D341Med (cell line): ENCODE measurements around the gene ZFP57.

Source experiments
- DNase-seq: peaks from one replicate; pipeline ENCODE4 v3.0.0; 2012; ENCODE audit warnings: low spot score

ZFP57 gene

GRCh38 chr6:29655658-29656057 lies 25.3 kb downstream of the ZFP57 start:
- no peak for DNase-seq

DNA sequence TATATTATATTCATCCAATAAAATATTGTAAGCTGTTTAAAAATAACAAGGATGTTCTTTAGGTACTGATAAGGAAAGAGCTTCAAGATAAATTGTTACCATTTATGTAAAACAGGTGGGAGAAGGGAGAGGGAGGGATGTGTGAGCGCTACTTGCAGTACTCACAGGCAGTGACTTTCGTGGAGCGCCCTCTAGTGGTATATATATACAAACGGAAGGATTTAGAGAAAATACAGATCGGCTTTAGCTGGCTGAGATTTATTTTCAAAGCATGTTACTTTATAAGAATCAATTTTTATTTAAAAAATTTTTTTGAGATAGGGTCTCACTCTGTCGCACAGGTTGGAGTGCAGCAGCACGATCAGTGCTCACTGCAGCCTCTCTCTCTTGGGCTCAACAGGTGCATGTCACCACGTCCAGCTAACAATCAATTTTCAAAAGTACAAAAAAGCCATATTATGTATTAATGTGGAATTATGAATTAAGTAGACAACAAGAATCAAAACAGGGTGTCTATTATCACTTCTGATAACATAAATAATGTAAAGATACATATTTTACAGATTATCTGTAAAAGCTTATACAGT lies 27.4 kb downstream of the ZFP57 start:
- DNase-seq, result peak; percentile 64

DNA sequence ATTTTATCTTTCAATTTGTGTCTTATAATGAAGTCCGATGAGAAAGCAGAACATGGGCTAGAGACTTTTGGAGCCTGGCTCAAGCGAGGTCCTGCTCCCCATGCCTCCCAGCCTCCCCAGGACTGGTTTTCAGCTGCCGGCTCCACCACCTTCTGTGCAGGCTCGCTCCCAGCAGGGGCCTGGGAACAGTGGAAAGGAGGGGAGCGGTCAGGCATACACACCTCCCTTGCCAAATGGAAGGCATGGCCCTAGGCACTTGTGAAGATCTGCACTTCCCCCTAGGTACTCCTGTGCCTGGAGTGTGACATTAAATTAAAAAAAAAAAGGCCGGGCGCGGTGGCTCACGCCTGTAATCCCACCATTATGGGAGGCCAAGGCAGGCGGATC lies 28.8 kb downstream of the ZFP57 start:
- DNase-seq, result no peak

DNA sequence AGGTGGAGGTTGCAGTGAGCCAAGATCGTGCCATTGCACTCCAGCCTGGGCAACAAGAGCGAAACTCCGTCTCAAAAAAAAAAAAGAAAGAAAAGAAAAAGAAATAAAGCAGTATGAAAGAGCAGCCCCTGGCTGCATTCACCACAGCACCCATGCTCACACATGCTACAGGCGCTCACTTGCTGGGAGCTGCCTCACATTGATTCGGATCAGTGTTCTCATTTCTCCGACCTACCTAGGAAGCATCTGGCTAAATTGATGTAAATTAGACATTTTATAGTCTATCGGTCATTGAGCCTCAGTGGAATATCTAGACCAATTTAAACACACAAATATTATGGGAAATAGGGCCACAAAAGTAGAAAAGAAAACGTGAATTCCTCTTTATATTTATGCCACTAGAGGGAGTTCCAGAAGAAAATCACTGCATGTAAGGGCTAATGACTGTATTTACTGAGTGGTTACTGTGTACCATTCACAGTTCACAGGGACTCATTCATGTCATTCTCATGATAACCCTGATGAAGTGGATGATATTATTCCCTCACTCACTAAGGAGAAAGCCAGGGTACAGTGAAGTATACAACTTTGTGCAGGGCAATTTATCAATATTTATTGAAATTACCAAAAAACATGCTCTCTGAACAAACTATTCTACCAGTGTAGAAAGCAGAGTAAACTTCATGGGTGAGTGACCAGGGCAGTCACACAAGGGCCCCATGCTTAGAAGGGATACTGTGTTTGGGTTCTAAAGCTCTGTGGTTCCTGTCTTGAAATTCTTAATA lies 29.3 kb downstream of the ZFP57 start:
- no peak for DNase-seq

- peak; percentile 94 for DNase-seq
Measured at GRCh38 chr6:29649701-29650673, 31.0 kb downstream of the ZFP57 start.

GRCh38 chr6:29647927-29648642 lies 32.9 kb downstream of the ZFP57 start:
- no peak for DNase-seq

DNA sequence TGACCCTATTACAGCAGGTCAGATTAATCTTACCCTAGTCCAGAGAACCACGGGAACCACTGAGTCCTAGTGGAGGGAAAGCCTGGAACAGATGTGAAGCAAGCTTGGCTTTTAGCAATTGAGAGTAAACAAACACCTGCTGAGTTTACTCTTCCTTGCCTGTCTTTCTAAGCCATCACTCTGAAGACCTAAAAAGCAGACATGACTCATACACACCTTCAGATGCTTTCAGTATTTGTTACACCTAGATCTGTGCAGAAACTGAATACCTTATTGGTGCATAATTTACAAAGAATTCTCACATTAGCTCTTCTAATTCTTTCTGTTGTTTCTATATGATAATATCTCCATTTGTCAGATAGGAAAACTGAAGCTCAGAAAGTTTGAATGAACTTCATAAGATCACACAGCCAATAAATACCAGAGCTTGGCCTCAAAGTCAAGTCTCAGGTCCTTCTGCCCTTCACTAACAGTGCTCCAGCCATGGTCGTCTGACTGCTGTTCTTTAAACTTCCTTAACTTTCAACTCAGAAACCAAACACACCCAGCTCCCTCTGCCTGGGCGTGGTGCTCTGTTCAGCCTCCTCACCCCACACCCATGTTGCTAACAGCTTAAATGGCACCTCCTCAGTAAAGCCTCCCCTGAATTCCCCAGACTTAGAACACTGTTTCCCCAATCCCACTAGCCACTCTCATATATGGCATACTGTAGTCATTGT lies 39.4 kb downstream of the ZFP57 start:
- DNase-seq, result no peak

GRCh38 chr6:29637247-29637646 lies 43.7 kb downstream of the ZFP57 start:
- no peak for DNase-seq

DNA sequence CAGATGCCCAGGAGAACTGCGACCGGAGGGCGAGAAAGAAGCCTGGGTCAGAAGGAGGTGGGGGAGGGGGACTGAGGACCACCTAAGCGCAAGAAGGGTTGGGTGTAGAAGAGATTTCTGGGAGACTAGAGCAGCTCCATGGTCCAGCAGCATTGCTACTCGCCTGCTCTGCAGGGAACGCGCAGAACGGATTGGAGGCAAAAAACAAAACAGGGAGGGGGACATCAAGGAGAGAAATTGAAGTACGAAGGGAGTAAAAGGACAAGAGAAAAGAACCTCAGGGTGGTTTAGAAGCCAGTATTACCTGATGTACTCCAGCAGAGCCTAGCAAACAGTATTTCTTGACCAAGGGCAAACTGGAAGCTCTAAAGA lies 47.4 kb downstream of the ZFP57 start:
- DNase-seq, result no peak

- DNase-seq, result peak; percentile 94
Measured at GRCh38 chr6:29632789-29633533, 48.0 kb downstream of the ZFP57 start, which contains the start of gene GABBR1. Gene GABBR1, minus strand, starts transcription at chr6:29633183. Its CDS starts 798 bp downstream, at chr6:29632385.

GRCh38 chr6:29631860-29632731 lies 48.9 kb downstream of the ZFP57 start:
- peak; percentile 79 for DNase-seq

DNA sequence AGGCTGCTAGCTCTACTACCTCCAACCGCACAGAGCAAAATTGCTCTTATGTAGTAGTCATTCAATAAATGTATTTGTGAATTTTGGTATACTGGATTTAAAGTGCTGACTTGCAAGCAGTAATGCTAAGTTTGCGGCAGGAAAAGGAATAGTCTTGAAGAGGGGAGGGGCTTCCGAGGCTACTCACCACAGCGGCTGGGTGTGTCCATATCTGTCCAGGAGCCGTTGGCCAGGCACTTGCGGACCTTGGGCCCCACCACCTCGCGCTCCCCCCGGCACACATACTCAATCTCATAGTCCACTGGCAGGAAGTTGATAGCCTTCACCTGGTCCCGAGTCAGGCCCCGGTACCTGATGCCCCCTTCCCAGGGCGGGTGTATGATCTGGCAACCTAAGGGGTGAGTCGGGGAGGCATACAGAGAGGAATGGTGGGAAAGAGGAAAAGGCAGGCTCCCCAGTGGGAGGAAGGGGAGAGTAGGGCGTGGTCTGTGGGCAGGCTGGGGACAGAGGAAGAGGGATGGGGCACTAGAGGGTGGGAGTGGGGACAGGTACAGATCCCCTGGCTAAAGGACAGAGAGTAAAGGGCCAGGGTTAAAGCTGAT lies 49.6 kb downstream of the ZFP57 start:
- no peak for DNase-seq

- DNase-seq, result no peak
Measured at GRCh38 chr6:29630315-29630714, 50.6 kb downstream of the ZFP57 start.

- no peak for DNase-seq
Measured at GRCh38 chr6:29629571-29629970, 51.4 kb downstream of the ZFP57 start.

DNA sequence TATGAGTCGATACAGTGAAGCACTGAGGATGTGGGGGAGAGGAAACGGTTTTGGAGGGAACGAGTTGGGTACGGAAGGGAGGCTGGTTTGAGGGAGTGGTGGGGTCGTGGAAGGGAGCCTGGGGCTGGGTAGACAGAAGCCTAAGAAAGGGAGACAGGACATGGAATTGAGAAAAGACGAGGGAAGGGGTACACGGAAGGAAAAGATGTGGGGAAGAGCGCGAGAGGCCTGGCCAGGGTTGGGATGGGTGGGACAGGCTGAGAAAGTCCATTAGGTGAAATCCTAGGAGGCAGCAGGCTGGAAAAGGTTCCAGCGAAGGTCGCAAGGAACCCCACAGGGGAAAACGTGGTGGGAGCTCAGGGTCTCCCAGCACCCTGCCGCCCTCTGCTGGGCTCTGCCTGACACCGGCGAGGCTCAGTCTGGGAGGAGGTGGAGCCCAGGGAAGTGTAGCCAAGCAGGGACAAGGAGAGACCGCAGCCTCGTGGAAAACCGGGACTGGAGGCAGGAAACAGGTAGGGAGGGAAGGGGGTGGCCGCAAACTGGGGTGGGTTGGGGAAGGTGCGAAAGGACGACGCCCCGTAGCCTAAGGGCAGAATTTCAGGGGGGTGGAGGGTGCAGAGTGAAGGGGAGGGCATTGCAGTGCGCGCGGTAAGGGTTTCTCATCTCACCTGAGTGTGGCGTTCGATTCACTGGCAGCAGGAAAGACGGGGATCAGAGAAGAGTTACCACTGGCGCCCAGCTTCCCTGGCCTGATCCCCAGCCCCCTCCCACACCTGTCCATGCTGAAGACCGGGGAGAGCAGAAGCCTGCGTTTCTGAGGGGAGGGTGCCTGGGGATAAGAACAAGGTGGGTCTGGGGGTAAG lies 52.3 kb downstream of the ZFP57 start:
- peak; percentile 89 for DNase-seq

- peak; percentile 70 for DNase-seq
Measured at GRCh38 chr6:29627755-29628418, 53.1 kb downstream of the ZFP57 start.

- DNase-seq, result no peak
Measured at GRCh38 chr6:29626948-29627754, 53.8 kb downstream of the ZFP57 start.
